ENCODE measurements around the gene FGF14. TPM values are rescaled to one million over a fixed set of nuclear protein-coding genes. Genes with fewer than 3 reads are reported as not detected.

Gene FGF14
- total RNA-seq, 1 donor from 2014 or later = 0.22 TPM

DNA sequence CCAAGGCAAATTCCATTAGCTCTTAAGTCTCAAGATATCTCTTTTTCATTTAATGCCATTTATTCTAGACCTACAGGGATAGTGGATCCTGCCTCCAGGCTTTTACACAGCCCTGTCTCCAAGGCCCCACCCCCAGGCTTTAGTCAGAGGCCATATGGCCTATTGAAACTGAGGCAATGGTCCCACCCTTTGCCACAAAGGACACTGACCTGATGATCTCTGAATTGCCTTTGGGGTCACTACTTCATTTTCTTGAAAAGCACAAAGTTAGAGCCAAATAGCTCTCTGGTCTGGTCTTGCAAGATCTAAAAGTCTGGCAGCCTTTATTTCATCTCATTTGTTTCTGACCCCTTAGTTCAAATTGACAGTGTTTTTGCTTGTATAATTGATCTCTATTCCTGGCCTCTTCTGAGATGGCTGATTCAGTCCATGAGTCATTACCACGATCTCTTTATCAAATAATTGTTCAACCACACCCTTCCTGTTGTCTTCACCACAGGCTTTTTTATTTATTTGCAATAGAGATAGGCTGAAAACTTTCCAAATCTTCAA is 209.8 kb downstream of the FGF14 start:
- H3K27me3 Mint-ChIP-seq (ENCODE audit: low read depth) = no peaks in the 10 kb centered on the region
- H3K9me3 Mint-ChIP-seq (ENCODE audit: low read depth) = no peaks in the 10 kb centered on the region
- H3K36me3 Mint-ChIP-seq (ENCODE audit: low read depth) = no peaks in the 10 kb centered on the region
- H3K4me1 Mint-ChIP-seq (ENCODE audit: low read depth) = peaks cover 25% of the 10 kb centered on the region
- no peak overlapping the region for H3K27ac Mint-ChIP-seq (ENCODE audit: unreplicated experiment)
- no peak overlapping the region for H3K4me3 Mint-ChIP-seq (ENCODE audit: unreplicated experiment)
- no peak for DNase-seq (ENCODE audit: low spot score)
- TF ChIP-seq, protein P1, sequence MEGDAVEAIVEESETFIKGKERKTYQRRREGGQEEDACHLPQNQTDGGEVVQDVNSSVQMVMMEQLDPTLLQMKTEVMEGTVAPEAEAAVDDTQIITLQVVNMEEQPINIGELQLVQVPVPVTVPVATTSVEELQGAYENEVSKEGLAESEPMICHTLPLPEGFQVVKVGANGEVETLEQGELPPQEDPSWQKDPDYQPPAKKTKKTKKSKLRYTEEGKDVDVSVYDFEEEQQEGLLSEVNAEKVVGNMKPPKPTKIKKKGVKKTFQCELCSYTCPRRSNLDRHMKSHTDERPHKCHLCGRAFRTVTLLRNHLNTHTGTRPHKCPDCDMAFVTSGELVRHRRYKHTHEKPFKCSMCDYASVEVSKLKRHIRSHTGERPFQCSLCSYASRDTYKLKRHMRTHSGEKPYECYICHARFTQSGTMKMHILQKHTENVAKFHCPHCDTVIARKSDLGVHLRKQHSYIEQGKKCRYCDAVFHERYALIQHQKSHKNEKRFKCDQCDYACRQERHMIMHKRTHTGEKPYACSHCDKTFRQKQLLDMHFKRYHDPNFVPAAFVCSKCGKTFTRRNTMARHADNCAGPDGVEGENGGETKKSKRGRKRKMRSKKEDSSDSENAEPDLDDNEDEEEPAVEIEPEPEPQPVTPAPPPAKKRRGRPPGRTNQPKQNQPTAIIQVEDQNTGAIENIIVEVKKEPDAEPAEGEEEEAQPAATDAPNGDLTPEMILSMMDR (IDR thresholded peaks at IDR 0.05) = no peak

DNA sequence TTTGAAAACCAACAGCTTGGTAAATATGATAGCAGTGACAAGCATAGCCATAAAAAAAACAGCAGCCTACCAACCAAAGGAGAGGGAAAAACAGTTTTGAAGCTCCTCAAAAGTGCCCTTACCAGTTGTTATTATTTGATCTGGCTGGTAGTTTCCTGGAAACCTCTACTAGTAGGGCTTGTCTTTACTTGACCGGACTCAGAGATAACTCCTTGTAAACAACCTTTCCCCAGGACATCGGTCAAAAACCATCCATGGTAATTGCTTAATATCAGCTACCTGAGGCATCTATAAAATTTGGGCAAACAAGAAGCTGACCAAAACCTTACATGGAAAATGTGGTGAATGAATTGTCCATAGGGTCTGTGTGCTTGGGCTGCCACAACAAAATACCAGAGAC is 210.9 kb downstream of the FGF14 start:
- H3K36me3 Mint-ChIP-seq (ENCODE audit: low read depth) = no peaks in the 10 kb centered on the region
- H3K27me3 Mint-ChIP-seq (ENCODE audit: low read depth) = no peaks in the 10 kb centered on the region
- TF ChIP-seq, protein P1 (IDR thresholded peaks at IDR 0.05) = no peak
- H3K9me3 Mint-ChIP-seq (ENCODE audit: low read depth) = no peaks in the 10 kb centered on the region
- H3K27ac Mint-ChIP-seq (ENCODE audit: unreplicated experiment) = no peak overlapping the region
- no peak for DNase-seq (ENCODE audit: low spot score)
- peaks cover 17% of the 10 kb centered on the region for H3K4me1 Mint-ChIP-seq (ENCODE audit: low read depth)
- H3K4me3 Mint-ChIP-seq (ENCODE audit: unreplicated experiment) = no peak overlapping the region

DNA sequence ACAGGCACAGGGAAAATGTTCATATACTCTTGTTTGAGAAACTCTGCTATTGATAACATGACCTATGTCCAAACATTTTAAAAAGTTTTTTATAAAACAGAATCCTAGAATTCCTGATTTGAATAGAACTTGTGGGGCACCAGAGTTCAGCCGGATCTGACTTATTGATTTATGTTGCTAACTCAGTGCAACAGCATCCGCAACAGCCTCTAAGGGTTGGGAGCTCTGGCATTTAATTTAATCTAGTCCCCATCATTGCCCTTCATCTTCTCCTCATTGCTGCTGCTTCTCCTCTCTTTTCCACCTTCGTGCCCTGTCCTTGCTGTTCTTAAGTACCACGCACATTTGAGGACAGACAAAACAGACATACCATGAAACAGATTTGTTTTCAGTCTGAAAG is 214.5 kb downstream of the FGF14 start:
- Mint-ChIP-seq H3K4me3 (ENCODE audit: unreplicated experiment) (no peak overlapping the region), H3K27me3 (ENCODE audit: low read depth) (no peaks in the 10 kb centered on the region), H3K4me1 (ENCODE audit: low read depth) (peaks cover 9% of the 10 kb centered on the region), H3K27ac (ENCODE audit: unreplicated experiment) (no peak overlapping the region), H3K36me3 (ENCODE audit: low read depth) (no peaks in the 10 kb centered on the region), H3K9me3 (ENCODE audit: low read depth) (no peaks in the 10 kb centered on the region)
- TF ChIP-seq, protein P1 (IDR thresholded peaks at IDR 0.05) = no peak
- DNase-seq (ENCODE audit: low spot score) = no peak

DNA sequence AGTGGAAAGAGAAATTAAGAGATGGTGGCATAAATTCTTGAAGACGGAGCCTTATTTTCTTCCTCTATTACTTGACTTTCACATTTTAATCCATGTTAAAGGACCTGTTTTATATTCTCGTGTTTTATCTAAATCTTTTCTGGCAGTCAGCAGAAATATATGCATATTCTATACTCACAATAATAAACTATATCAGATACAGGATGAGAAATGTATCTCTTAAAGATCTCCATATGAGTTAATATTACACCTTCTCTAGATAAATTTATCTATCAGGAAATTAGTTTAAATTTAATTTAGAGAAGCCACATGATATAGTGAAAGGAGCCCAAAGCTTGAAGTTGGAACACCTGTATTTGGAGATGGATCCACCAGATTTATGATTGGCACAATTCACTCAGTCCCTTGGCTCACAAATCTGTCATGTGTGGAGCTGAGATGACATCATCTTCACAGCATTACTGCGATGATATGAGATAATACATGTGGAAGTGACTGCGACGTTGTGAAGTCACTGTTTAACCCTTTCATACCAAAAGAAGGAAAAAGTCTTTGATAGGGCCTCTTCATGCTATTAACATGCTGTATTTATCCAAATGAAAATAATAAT is 216.4 kb downstream of the FGF14 start:
- DNase-seq (ENCODE audit: low spot score) = no peak
- H3K36me3 Mint-ChIP-seq (ENCODE audit: low read depth) = no peaks in the 10 kb centered on the region
- no peak overlapping the region for H3K27ac Mint-ChIP-seq (ENCODE audit: unreplicated experiment)
- H3K9me3 Mint-ChIP-seq (ENCODE audit: low read depth) = no peaks in the 10 kb centered on the region
- TF ChIP-seq, protein P1 (IDR thresholded peaks at IDR 0.05) = no peak
- H3K4me1 Mint-ChIP-seq (ENCODE audit: low read depth) = no peaks in the 10 kb centered on the region
- no peak overlapping the region for H3K4me3 Mint-ChIP-seq (ENCODE audit: unreplicated experiment)
- no peaks in the 10 kb centered on the region for H3K27me3 Mint-ChIP-seq (ENCODE audit: low read depth)

DNA sequence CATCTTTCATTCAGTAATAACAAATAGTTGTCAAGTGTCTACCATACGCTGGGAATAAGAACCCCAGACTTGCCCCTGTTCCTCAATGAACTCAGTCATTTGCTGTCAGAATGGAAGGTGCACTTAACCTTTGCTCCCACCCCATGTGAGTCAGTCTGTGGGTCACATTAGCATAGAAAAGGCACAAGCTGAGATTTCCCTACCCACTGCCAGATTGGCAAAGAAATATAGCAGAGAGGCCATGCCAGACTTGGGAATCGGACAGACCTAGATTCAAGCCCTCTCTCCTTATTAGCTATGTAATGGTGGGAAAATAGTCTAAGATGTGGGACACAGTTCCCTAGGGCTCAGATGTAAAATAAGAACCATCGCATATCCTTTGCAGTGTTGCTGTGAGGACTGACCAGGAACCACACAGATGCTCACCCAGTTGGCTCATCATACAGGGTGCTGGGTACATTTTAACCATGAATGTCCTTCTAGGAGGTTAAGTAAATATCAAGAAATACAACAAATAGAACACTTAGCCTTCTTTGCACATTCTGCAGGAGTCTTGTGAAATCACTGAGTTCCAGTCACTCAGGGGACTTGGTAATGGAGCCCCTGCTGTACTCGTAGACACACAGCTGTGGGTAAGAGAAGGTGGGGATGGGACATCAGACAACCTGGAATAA is 218.2 kb downstream of the FGF14 start:
- no peaks in the 10 kb centered on the region for H3K27me3 Mint-ChIP-seq (ENCODE audit: low read depth)
- H3K4me3 Mint-ChIP-seq (ENCODE audit: unreplicated experiment) = no peak overlapping the region
- no peaks in the 10 kb centered on the region for H3K36me3 Mint-ChIP-seq (ENCODE audit: low read depth)
- no peak for DNase-seq (ENCODE audit: low spot score)
- no peaks in the 10 kb centered on the region for H3K4me1 Mint-ChIP-seq (ENCODE audit: low read depth)
- TF ChIP-seq, protein P1 (IDR thresholded peaks at IDR 0.05) = no peak
- no peak overlapping the region for H3K27ac Mint-ChIP-seq (ENCODE audit: unreplicated experiment)
- no peaks in the 10 kb centered on the region for H3K9me3 Mint-ChIP-seq (ENCODE audit: low read depth)

All from chondrocyte (in vitro differentiated cells).